Body of pancreas (tissue), 4 donors: Measurements from ENCODE around the gene ERC2.

Experiments used
- POLR2A ChIP-seq, 3 donors: fragments of 450-650 bp; IDR thresholded peaks; one replicate each; pipeline ENCODE4 v1.6.1; 2016; ENCODE audit warnings: antibody characterized with exemption in 3 of 3, mild to moderate bottlenecking in 2 of 3
- TF ChIP-seq, protein P1 (sequence below), 7 experiments: fragments of 450-650 bp in 4 of 7; fragments of 200-600 bp in 3 of 7; sonication (generic) in 3 of 7; IDR thresholded peaks; one replicate each; pipeline ENCODE4 v1.5.1; 2016 to 2019; ENCODE audit warnings: antibody characterized with exemption in 7 of 7

DNA sequence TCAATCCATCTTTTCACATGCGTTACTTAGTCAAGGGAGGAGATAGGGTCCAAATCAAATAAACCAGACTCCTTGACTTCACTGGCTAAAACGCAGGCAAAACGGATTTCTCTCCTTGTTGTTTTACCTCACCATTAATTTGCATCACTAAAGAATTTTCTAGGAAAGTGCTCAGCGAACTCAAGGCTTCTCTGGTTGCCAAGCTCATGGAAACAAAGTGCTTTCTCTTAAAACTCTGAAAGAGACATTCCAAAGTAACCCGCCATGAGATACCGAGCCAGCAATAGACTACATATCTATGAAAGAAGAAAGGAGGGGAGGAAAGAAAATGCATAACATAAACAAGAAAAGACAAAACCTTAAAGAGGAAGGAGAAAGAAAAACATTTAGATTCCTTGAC lies 769.4 kb downstream of the ERC2 start:
- TF ChIP-seq, protein P1, sequence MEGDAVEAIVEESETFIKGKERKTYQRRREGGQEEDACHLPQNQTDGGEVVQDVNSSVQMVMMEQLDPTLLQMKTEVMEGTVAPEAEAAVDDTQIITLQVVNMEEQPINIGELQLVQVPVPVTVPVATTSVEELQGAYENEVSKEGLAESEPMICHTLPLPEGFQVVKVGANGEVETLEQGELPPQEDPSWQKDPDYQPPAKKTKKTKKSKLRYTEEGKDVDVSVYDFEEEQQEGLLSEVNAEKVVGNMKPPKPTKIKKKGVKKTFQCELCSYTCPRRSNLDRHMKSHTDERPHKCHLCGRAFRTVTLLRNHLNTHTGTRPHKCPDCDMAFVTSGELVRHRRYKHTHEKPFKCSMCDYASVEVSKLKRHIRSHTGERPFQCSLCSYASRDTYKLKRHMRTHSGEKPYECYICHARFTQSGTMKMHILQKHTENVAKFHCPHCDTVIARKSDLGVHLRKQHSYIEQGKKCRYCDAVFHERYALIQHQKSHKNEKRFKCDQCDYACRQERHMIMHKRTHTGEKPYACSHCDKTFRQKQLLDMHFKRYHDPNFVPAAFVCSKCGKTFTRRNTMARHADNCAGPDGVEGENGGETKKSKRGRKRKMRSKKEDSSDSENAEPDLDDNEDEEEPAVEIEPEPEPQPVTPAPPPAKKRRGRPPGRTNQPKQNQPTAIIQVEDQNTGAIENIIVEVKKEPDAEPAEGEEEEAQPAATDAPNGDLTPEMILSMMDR (IDR thresholded peaks at IDR 0.05) = no peak
- no peak for TF ChIP-seq POLR2A (IDR thresholded peaks at IDR 0.05)
